ENCODE measurements around the gene PNN.
"Not testable (repeated sequence)": the region's sequence is repeated elsewhere in the genome, so short reads cannot be mapped to it uniquely, and the experiment has no call there.

PNN gene

GRCh38 chr14:39181026-39181692 lies 6.1 kb downstream of the PNN start:
- DNase-seq, result no peak

- no peak for DNase-seq
These were observed 6.6 kb downstream of the PNN start for GRCh38 chr14:39181693-39182047.

GRCh38 chr14:39182770-39183684 lies 8.0 kb downstream of the PNN start:
- DNase-seq, result no peak

- DNase-seq, result not testable (repeated sequence)
These were observed 8.6 kb downstream of the PNN start for GRCh38 chr14:39183685-39184003.

GRCh38 chr14:39184628-39185255 lies 9.7 kb downstream of the PNN start:
- DNase-seq, result no peak

GRCh38 chr14:39185256-39186049 lies 10.4 kb downstream of the PNN start:
- DNase-seq, result no peak

GRCh38 chr14:39186941-39187525 lies 12.0 kb downstream of the PNN start:
- DNase-seq, result no peak

GRCh38 chr14:39203659-39204606 lies 28.9 kb downstream of the PNN start:
- no peak for DNase-seq

- not testable (repeated sequence) for DNase-seq
These were observed 32.4 kb downstream of the PNN start for GRCh38 chr14:39207430-39207829.

GRCh38 chr14:39211109-39211741 lies 36.2 kb downstream of the PNN start:
- no peak for DNase-seq

- DNase-seq, result no peak
These were observed 37.0 kb downstream of the PNN start for GRCh38 chr14:39212034-39212433.

GRCh38 chr14:39212693-39213092 lies 37.6 kb downstream of the PNN start:
- DNase-seq, result no peak

- DNase-seq, result no peak
These were observed 42.3 kb downstream of the PNN start for GRCh38 chr14:39217214-39217879.

- DNase-seq, result no peak
These were observed 43.2 kb downstream of the PNN start for GRCh38 chr14:39218171-39218769.

- DNase-seq, result no peak
These were observed 44.0 kb downstream of the PNN start for GRCh38 chr14:39219075-39219499.

GRCh38 chr14:39220473-39220872 lies 45.4 kb downstream of the PNN start:
- not testable (repeated sequence) for DNase-seq

GRCh38 chr14:39228044-39228443 lies 53.0 kb downstream of the PNN start:
- no peak for DNase-seq

- DNase-seq, result no peak
These were observed 53.6 kb downstream of the PNN start for GRCh38 chr14:39228509-39229221.

GRCh38 chr14:39229222-39229543 lies 54.1 kb downstream of the PNN start:
- DNase-seq, result no peak
